Measurements from ENCODE around the gene GAB2.

DNA sequence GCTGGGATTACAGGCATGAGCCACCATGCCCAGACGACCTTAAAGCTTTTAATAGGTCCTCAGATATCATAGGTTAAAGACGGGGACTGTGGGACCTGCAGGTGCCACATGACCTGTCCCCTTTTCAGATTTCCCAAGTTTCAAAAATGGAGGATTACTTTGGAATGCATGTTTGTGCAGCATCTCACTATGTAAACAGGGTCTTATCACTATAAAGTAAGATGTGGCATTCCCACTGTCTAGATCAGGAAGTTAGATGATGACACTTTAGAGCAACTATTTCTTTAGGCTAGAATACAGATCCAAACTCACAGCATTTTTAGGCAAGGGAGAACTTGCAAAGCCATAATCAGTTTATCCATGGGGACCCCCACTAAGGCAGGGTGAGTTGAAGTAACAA lies 136.1 kb downstream of the GAB2 start:
- TF ChIP-seq, protein P1, sequence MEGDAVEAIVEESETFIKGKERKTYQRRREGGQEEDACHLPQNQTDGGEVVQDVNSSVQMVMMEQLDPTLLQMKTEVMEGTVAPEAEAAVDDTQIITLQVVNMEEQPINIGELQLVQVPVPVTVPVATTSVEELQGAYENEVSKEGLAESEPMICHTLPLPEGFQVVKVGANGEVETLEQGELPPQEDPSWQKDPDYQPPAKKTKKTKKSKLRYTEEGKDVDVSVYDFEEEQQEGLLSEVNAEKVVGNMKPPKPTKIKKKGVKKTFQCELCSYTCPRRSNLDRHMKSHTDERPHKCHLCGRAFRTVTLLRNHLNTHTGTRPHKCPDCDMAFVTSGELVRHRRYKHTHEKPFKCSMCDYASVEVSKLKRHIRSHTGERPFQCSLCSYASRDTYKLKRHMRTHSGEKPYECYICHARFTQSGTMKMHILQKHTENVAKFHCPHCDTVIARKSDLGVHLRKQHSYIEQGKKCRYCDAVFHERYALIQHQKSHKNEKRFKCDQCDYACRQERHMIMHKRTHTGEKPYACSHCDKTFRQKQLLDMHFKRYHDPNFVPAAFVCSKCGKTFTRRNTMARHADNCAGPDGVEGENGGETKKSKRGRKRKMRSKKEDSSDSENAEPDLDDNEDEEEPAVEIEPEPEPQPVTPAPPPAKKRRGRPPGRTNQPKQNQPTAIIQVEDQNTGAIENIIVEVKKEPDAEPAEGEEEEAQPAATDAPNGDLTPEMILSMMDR (IDR thresholded peaks at IDR 0.05) = no peak
- TF ChIP-seq EZH2 (IDR thresholded peaks at IDR 0.05; ENCODE audit: borderline replicate concordance, insufficient read depth, low read depth, low read length, poor library complexity, severe bottlenecking) = no peak
